ENCODE measurements around the gene GMDS. TPM values are rescaled to one million over a fixed set of nuclear protein-coding genes. Genes with fewer than 3 reads are reported as not detected.

GMDS gene
- total and polyA plus RNA-seq, 2 donors (not counting 3 experiments of a cell fraction or from before 2014, with no cell fraction given), result 9.8 to 23.5 TPM

DNA sequence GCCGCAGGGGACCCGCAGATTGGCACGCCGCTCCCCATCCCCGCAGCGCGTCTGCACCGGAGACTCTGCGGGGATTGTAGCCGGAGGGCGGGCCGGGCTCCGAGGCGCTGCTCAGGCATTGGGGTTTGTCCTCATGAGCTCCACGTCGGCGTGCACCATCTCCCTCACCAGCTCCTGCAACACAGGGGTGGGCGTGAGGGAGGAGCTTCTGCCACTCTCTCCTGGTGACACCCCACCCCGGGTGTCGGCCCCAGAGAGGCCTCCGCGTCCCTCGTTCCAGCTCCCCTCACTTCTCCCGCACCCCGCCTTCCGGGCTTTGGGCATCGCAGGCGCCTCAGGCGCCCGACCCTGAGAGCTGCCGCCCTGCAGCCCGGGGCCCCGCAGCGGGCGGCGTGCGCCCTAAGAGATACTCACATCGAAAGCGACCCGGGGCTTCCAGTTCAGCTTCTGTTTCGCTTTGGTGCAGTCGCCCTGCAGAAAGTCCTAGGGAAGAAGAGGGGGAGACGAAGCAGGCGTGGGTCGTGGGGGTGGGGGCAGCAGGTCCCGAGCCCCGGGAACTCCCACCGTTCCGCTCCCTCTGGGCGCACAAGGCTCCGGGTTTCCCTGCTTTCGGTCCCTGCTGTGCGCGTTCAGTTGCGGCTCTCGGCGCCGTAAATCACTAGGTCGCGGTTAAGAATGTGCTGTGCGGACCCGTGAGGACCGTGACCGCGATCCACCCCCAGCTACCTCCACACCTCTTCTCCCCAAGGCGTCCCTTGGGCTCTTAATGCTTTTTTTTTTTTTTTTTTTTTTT is 621.2 kb downstream of the GMDS start:
- no peaks in the 10 kb centered on the region for H3K36me3 ChIP-seq (ENCODE audit: control insufficient read depth in 2 of 2, extremely low read depth in 1 of 2, insufficient read depth in 2 of 2, low read length in 2 of 2)
- H3K79me2 ChIP-seq (ENCODE audit: control insufficient read depth, insufficient read depth, low read length), result no peaks in the 10 kb centered on the region
- H3K9me1 ChIP-seq (replicated peaks; ENCODE audit: control insufficient read depth, extremely low read depth, insufficient read depth, low read length), result no peaks in the 10 kb centered on the region
- peak overlapping the region; percentile 66 for H3K9ac ChIP-seq (replicated peaks; ENCODE audit: extremely low read depth, insufficient read depth, low read length)
- peak overlapping the region; percentile 59 to 86 (median 69) for H3K4me3 ChIP-seq (replicated peaks in 1 of 3; ENCODE audit: insufficient read depth in 1 of 3, low read depth in 1 of 3, low read length in 3 of 3)
- CTCF ChIA-PET, result interaction anchor here (0.6 to 4.0 kb wide), 12 partner anchors 10 to 1010 kb away, joined by 3 to 23 read pairs (median 6); no protein-coding TSS in a partner anchor
- dilution Hi-C loops (cut with MboI; ENCODE audit: extremely low pct_ligation_motif_present, low sequenced_read_pairs), result loop anchor here (25.0 kb wide), 1 partner anchor 488 kb away; no protein-coding TSS in a partner anchor
- intact Hi-C loops (cut with micrococcal nuclease), result loop anchor here (2.0 kb wide), 3 partner anchors 15 to 293 kb away; partner anchors contain the start of gene FOXC1
- POLR2A ChIA-PET, result interaction anchor here (1.0 to 1.1 kb wide), 2 partner anchors 10 to 14 kb away, joined by 4 read pairs; no protein-coding TSS in a partner anchor
- H3K4me1 ChIP-seq (ENCODE audit: control insufficient read depth, extremely low read depth, insufficient read depth, low read length), result peaks cover 23% of the 10 kb centered on the region
- H3K27ac ChIP-seq (ENCODE audit: insufficient read depth, low read depth, low read length), result no peak overlapping the region
- no peaks in the 10 kb centered on the region for H3K9me3 ChIP-seq (replicated peaks; ENCODE audit: control insufficient read depth, insufficient read depth, low read length)
- DNase-seq (ENCODE audit: low read depth, low spot score), result peak; percentile 68
- H3K27me3 ChIP-seq (ENCODE audit: control insufficient read depth in 2 of 2, insufficient read depth in 2 of 2, low read length in 2 of 2), result peaks cover 5 to 15% of the 10 kb centered on the region in 2 experiments
- peak; percentile 50 for FAIRE-seq
- peak overlapping the region; percentile 90 for H3K4me2 ChIP-seq (ENCODE audit: insufficient read depth, low read length)
- no TSS peak for BruUV-seq (replicated peaks)
- H4K20me1 ChIP-seq (replicated peaks; ENCODE audit: control insufficient read depth, extremely low read depth, insufficient read depth, low read length), result no peaks in the 10 kb centered on the region
- TF ChIP-seq MYC (IDR thresholded peaks at IDR 0.05; ENCODE audit: low read depth, low read length) (no peak), EZH2 (IDR thresholded peaks at IDR 0.05; ENCODE audit: borderline replicate concordance, low read depth, low read length, severe bottlenecking) (peak; percentile 21), GATA2 (IDR thresholded peaks at IDR 0.05; ENCODE audit: insufficient read depth, insufficient read length, low read depth, low read length) (no peak), POLR2AphosphoS5 (IDR thresholded peaks at IDR 0.05; ENCODE audit: insufficient read depth, low read depth, low read length) (no peak), JUN (IDR thresholded peaks at IDR 0.05; ENCODE audit: borderline replicate concordance, insufficient read depth, insufficient read length, low read depth) (no peak), POLR2A (IDR thresholded peaks at IDR 0.05; ENCODE audit: low read depth, low read length) (no peak)
- TF ChIP-seq, protein P1, sequence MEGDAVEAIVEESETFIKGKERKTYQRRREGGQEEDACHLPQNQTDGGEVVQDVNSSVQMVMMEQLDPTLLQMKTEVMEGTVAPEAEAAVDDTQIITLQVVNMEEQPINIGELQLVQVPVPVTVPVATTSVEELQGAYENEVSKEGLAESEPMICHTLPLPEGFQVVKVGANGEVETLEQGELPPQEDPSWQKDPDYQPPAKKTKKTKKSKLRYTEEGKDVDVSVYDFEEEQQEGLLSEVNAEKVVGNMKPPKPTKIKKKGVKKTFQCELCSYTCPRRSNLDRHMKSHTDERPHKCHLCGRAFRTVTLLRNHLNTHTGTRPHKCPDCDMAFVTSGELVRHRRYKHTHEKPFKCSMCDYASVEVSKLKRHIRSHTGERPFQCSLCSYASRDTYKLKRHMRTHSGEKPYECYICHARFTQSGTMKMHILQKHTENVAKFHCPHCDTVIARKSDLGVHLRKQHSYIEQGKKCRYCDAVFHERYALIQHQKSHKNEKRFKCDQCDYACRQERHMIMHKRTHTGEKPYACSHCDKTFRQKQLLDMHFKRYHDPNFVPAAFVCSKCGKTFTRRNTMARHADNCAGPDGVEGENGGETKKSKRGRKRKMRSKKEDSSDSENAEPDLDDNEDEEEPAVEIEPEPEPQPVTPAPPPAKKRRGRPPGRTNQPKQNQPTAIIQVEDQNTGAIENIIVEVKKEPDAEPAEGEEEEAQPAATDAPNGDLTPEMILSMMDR (IDR thresholded peaks at IDR 0.05; ENCODE audit: extremely low read depth in 1 of 2, insufficient read depth in 1 of 2, low read depth in 1 of 2, low read length in 2 of 2), result no peak
- H2AFZ ChIP-seq (ENCODE audit: low read depth, low read length), result peak overlapping the region; percentile 65

Data from endothelial cell of umbilical vein (primary cell).